ENCODE data around the gene ATP1A4.

The ATP1A4 gene

DNA sequence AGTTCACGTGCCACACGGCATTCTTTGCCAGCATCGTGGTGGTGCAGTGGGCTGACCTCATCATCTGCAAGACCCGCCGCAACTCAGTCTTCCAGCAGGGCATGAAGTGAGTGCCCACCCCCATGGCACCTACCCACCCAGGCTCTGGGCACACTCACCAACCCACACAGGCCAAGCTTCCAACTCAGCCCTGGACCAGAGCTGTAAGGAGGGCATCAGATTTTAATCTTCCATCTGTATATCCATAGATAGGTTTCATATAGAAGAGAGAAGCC, 14.5 kb upstream of the ATP1A4 start:
- H3K4me3 ChIP-seq (ENCODE audit: low read depth, low read length): no peak overlapping the region
- DNase-seq (ENCODE audit: low read depth): no peak

DNA sequence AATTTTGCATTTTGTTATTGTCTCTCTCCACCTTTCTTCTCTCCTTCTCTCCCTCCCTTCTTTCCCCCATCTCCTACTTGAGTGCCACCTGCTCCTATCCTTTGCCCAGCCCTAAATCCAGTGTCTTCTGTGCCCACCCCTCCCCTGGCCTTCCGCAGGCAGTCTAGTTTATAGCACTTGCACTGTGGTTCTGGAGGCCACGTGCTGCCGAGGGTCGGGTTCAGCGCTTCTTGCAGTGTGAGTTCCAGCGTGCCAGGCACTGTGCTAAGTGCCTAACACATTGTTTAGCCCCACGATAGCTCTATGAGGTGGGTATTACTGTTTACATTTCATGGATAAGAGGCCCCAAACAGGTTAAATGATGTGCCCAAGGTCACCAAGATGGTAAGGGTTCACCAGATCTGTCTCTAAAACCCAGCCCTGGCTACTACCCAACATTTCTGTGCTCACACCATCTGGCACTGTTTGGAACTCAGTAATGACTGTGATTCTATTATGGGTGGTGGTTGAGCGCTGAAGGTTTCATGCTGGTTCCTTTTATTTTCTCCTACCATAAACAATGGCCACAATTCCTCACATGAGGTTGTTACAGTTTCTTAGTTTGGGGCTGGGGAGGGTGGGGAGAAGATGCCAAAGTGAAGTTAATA, 14.1 kb upstream of the ATP1A4 start:
- no peak for DNase-seq (ENCODE audit: low read depth)
- H3K4me3 ChIP-seq (ENCODE audit: low read depth, low read length): no peak overlapping the region

DNA sequence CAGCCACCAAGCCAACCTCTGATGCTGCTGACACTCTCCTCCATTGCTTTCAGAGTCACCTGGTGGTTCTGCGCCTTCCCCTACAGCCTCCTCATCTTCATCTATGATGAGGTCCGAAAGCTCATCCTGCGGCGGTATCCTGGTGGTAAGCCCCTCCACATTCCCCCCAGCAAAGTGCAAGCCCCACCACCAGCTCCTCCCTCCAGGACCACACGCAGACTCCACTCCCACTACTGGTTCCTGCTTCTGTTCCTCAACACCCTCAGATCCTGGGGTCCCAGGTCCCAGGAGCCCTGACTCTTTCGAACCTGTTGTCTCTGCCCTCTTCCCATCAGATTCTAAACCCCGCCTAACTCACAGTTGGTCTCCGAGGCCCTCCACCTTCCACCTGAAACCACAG, 11.6 kb upstream of the ATP1A4 start:
- H3K4me3 ChIP-seq (ENCODE audit: low read depth, low read length): no peak overlapping the region
- DNase-seq (ENCODE audit: low read depth): no peak

DNA sequence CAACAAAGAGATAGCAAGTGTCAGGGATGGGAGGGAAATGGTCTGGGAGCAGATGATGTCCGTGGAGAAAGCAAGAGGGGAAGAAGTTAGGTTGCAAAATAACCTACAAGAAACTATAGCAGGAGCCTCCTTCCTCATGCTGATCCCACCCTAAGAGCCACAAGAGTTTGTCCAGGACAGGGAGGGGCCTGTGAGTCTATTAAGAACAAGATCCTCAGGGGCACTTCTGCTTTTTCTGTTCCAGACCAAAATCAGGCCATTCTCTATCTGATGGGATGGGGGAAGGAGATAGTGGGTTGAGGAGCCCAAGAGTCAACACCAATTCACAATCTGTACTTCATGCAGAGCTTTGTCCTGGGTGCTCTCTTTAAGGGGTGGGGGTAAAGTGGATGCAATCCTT, 7.7 kb upstream of the ATP1A4 start:
- no peak for DNase-seq (ENCODE audit: low read depth)
- no peak overlapping the region for H3K4me3 ChIP-seq (ENCODE audit: low read depth, low read length)

GRCh38 chr1:160144921-160145320, 6.5 kb upstream of the ATP1A4 start:
- DNase-seq (ENCODE audit: low read depth): no peak
- no peak overlapping the region for H3K4me3 ChIP-seq (ENCODE audit: low read depth, low read length)

DNA sequence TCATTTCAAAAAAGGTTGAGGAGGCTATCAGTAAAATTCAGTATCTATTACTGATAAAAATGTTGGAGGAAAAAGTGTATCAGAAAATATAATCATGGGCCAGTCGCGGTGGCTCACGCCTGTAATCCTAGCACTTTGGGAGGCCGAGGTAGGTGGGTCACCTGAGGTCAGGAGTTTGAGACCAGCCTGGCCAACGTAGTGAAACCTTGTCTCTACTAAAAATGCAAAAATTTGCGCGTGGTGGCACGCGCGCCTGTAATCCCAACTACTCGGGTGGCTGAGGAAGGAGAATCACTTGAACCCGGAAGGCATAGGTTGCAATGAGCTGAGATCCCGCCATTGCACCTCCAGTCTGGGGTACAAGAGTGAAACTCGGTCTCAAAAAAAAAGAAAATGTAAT, 5.3 kb upstream of the ATP1A4 start:
- DNase-seq (ENCODE audit: low read depth): no peak
- no peak overlapping the region for H3K4me3 ChIP-seq (ENCODE audit: low read depth, low read length)

DNA sequence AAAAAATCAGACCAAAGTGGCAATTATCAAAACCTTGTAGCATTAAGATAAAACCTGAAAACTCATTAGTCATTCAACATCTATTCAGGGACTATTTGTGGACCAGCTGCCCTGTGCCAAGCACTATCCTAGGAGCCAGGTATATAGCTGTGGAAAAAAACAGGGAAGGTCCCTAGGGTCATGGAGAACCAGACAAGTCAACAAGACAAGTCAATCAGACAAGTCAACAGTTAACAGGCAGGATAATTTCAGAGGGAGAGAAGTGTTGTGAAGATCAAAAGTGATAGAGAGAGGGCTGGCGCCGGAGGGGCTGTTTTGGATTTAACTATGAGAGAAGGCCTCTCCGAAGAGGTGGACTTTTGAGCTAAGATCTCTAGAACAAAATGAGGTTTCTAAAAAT, 3.3 kb upstream of the ATP1A4 start:
- no peak for DNase-seq (ENCODE audit: low read depth)
- no peak overlapping the region for H3K4me3 ChIP-seq (ENCODE audit: low read depth, low read length)

DNA sequence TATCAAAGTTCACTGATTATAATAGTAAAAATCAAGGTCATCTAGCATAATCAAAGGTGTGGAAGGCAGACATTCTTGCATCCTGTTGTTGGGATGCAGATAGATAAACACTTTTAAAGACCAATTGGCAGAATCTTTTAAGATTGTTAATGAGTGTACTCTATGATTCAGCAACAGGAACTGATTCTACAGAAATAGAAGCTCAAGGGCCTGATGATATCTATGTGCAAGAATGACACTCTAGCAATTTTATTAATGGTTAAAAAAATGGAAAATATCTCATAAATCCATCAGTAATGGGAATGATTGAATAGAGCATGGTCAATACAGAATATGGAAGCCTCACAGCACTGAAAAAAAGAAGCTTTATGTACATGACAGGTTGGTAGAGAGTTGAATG, 2.2 kb upstream of the ATP1A4 start:
- H3K4me3 ChIP-seq (ENCODE audit: low read depth, low read length): no peak overlapping the region
- DNase-seq (ENCODE audit: low read depth): no peak

DNA sequence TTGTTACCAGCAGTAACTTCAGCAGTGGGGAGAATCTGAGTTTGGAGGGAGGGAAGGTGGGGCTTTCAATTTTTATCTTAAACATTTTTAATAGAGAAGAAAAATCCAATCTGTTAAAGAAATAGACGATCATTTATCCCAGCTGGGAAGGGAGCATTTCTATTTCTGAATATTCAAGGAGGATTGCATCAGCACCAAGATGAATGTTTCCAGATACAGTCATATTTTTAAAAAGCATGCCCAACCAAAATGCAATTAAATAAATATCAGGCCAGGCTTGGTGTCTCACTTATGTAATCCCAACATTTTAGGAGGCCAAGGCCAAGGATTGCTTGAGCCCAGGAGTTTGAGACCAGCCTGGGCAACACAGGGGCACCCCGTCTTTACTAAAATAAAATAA, 1.7 kb upstream of the ATP1A4 start:
- DNase-seq (ENCODE audit: low read depth): no peak

DNA sequence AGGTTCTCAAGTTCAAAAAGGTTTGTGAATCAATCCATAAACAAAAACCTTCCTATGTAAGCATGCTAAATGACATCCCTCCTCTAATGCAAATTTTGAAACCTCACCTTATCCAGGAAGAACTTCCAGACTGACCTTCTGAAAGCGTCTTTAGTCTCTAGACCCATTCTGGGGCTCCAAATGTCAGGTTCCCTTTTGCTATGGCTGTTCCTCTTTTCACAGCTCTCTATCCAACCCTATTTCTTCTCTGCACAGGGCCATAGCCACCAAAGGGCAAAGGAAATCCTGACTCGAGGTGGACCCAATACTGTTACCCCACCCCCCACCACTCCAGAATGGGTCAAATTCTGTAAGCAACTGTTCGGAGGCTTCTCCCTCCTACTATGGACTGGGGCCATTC, 3.4 kb downstream of the ATP1A4 start:
- no peak overlapping the region for H3K4me3 ChIP-seq (ENCODE audit: low read depth, low read length)
- no peak for DNase-seq (ENCODE audit: low read depth)

More for the DNA sequence above, 1.7 kb upstream of the ATP1A4 start:
- no peak overlapping the region for H3K4me3 ChIP-seq (ENCODE audit: low read depth, low read length)

DNA sequence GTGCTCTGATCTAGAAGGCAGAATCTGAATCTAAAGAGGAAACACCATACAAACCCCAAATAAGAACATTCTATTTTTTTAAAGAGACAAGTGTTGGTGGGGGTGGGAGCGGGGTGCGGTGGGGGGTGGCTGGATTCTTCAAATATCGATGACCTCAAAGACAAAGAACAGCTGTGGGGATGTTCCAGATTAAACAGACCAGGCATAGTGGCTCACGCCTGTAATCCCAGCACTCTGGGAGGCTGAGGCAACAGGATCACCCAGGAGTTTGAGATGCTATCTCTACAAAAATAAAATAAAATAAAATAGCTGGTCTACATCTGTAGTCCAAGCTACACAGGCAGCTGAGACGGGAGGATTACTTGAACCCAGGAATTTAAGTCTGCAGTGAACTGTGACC, 5.0 kb downstream of the ATP1A4 start:
- DNase-seq (ENCODE audit: low read depth): no peak
- H3K4me3 ChIP-seq (ENCODE audit: low read depth, low read length): no peak overlapping the region

DNA sequence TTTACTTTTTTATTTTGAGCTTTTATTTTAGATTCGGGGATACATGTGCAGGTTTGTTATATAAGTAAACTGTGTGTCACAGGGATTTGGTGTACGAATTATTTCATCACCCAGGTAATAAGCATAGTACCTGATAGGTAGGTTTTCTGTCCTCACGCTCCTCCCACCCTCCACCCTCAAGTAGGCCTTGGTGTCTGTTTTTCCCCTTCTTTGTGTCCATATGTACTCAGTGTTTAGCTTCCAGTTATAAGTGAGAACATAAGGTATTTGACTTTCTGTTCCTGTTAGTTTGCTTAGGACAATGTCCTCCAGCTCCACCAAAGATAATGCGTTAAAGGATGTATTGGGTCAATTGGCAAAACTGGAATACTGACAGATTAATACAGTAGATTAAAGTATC, 5.8 kb downstream of the ATP1A4 start:
- H3K4me3 ChIP-seq (ENCODE audit: low read depth, low read length): no peak overlapping the region
- DNase-seq (ENCODE audit: low read depth): no peak

- H3K4me3 ChIP-seq (ENCODE audit: low read depth, low read length): no peak overlapping the region
- no peak for DNase-seq (ENCODE audit: low read depth)
Observed at GRCh38 chr1:160158031-160158430, 6.6 kb downstream of the ATP1A4 start.

DNA sequence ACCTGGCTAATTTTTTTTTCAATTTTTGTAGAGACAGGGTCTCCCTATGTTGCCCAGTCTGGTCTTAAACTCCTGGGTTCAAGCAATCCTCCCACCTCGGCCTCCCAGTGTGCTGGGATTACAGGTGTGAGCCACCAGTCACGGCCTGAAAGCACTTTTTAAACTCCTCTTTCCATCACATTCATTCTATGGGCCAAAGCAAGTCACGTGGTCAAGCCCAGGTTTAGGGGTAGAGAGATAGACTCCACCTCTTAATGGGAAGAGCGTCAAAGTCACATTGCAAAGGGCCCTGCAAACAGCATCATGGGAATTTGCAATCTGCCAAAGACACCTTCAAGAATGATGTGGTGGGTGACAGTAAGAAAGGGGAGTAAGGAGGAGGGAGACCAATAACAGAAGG, 7.1 kb downstream of the ATP1A4 start:
- no peak overlapping the region for H3K4me3 ChIP-seq (ENCODE audit: low read depth, low read length)
- DNase-seq (ENCODE audit: low read depth): no peak

DNA sequence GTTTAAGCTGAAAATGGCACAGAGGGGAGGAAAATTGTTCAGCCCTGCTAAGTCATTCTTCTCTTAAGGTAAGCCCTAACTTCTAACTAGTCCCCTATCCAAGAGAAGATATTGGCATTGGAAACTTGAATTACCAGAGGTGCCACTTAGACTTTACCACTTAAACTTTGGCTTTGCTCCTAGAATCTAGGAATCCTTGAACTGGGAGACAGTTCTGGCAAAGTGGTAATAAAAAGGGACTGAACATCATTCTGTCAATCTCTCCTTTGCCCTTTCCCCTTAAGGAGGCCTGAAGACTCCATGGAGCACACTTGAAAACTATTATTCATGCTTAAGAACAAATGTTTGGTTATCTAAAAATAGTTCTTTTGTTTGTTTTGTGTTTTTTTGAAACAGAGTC, 8.4 kb downstream of the ATP1A4 start:
- no peak overlapping the region for H3K4me3 ChIP-seq (ENCODE audit: low read depth, low read length)
- DNase-seq (ENCODE audit: low read depth): no peak

DNA sequence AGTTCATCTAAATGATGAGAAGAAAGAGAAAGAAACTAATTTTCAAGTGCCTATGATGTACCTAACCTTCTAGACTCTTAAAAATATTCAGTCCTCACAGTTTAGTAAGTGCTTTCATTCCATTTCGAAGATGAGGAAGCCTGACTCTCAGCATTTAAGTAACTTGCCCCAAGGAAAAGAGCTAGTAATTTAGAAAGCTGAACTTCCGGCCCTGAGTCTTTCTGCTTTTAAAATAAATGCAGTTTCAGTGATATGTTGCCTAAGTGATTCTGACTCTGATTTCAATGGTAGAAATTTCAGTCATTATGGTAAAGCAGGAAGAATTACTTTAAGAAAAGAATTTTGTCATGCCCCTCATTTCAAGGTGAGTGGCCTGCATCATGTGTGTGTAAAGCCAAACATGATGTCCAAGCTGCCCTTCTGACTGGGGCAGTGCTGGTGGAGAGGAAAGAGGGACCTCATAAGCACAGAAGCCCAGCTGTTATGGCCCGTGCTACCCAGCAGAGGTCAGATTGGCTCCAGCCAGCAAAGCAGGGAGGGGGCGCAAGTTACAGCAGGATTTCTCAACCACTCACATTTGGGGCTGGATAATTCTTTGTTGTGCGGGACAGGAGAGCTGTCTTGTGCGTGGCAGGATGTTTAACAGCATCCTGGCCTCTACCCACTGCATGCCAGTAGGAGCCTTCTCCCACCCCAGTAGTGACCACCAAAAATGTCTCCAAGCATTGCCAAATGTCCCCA, 10.7 kb downstream of the ATP1A4 start:
- DNase-seq (ENCODE audit: low read depth): no peak
- H3K4me3 ChIP-seq (ENCODE audit: low read depth, low read length): no peak overlapping the region

- H3K4me3 ChIP-seq (ENCODE audit: low read depth, low read length): no peak overlapping the region
- DNase-seq (ENCODE audit: low read depth): no peak
Observed at GRCh38 chr1:160162931-160163330, 11.5 kb downstream of the ATP1A4 start.

GRCh38 chr1:160163615-160164014, 12.2 kb downstream of the ATP1A4 start:
- no peak overlapping the region for H3K4me3 ChIP-seq (ENCODE audit: low read depth, low read length)
- no peak for DNase-seq (ENCODE audit: low read depth)

GRCh38 chr1:160164121-160164520, 12.7 kb downstream of the ATP1A4 start:
- no peak for DNase-seq (ENCODE audit: low read depth)
- H3K4me3 ChIP-seq (ENCODE audit: low read depth, low read length): no peak overlapping the region

DNA sequence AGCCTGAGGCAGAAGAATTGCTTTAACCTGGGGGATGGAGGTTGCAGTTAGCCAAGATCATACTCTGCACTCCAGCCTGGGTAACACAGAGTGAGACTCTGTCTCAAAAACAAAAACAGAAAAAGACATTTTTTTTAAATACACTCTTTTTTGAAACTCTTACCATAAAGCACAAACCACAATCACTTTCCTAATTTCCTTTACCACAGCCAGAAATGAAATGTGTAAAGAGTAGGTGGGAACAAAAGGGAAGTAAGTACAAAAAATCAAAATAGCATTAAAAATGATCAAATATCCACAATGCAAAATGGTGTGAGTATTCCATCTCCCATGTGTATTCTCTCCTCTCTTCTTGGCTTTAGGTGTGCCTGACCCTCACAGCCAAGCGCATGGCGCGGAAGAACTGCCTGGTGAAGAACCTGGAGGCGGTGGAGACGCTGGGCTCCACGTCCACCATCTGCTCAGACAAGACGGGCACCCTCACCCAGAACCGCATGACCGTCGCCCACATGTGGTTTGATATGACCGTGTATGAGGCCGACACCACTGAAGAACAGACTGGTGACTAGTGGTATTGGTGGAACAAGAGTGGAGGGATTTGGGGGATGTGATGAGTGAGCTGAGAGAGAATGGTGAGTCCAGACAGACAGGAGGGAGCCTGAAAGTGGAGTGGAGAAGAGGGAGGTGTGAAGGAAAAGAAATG, 14.9 kb downstream of the ATP1A4 start:
- DNase-seq (ENCODE audit: low read depth): no peak
- no peak overlapping the region for H3K4me3 ChIP-seq (ENCODE audit: low read depth, low read length)

- no peak overlapping the region for H3K4me3 ChIP-seq (ENCODE audit: low read depth, low read length)
- no peak for DNase-seq (ENCODE audit: low read depth)
Observed at GRCh38 chr1:160167056-160167455, 15.7 kb downstream of the ATP1A4 start.

Data from skeletal muscle cell (primary cell).